Caco-2 (cell line): Measurements from ENCODE around the gene FRAS1. TPM values are rescaled to one million over a fixed set of nuclear protein-coding genes. Genes with fewer than 3 reads are reported as not detected.

Source experiments
- BruUV-seq: library from RNA; stranded (reverse); fragments of 400-500 nt; replicated peaks from 2 replicates; lab custom pipeline; 2021; lab: Mats Ljungman, UMichigan
- CTCF ChIA-PET: fragments of 300-600 bp; sonication (Branson Sonifier 250); formaldehyde crosslinking; loops from one replicate; lab custom pipeline; 2022; ENCODE audit warnings: antibody characterized with exemption; lab: Charles Lee
- POLR2A ChIA-PET: fragments of 300-600 bp; sonication (Branson Sonifier 250); formaldehyde crosslinking; loops from one replicate; lab custom pipeline; 2022; ENCODE audit warnings: antibody characterized with exemption; lab: Charles Lee
- DNase-seq, 2 experiments: peaks; one replicate each; pipeline versions ENCODE4 v3.0.0 to v3.0.0-alpha.2; 2020 to 2022
- H3K27me3 ChIP-seq: replicated peaks from 2 replicates; pipeline ENCODE4 v1.6.0; 2011; ENCODE audit warnings: low read length; ENCODE audit not compliant: control insufficient read depth, insufficient read depth
- H3K36me3 ChIP-seq: 2 replicates; pipeline ENCODE4 v1.5.1; 2011; ENCODE audit warnings: low read length; ENCODE audit not compliant: control insufficient read depth, insufficient read depth
- H3K4me1 ChIP-seq: fragments of 250-450 bp; sonication (Bioruptor Pico); 2 replicates; pipeline ENCODE4 v1.5.1; 2020; ENCODE audit warnings: mild to moderate bottlenecking
- H3K4me3 ChIP-seq: 2 replicates; pipeline ENCODE4 v1.5.1; 2011; ENCODE audit warnings: low read depth, mild to moderate bottlenecking, control low read depth, low read length
- H3K9me3 ChIP-seq: fragments of 250-450 bp; sonication (Bioruptor Pico); 2 replicates; pipeline ENCODE4 v1.5.1; 2020; ENCODE audit warnings: mild to moderate bottlenecking, moderate library complexity
- H3K27ac Mint-ChIP-seq: one replicate; pipeline ENCODE4 v1.8.0; 2022; ENCODE audit warnings: mixed read lengths; ENCODE audit not compliant: unreplicated experiment
- H3K27me3 Mint-ChIP-seq: one replicate; pipeline ENCODE4 v1.8.0; 2022; ENCODE audit warnings: mixed read lengths; ENCODE audit not compliant: insufficient read depth, unreplicated experiment
- H3K36me3 Mint-ChIP-seq: one replicate; pipeline ENCODE4 v1.8.0; 2022; ENCODE audit warnings: mild to moderate bottlenecking, mixed read lengths; ENCODE audit not compliant: insufficient read depth, unreplicated experiment
- H3K4me1 Mint-ChIP-seq: one replicate; pipeline ENCODE4 v1.8.0; 2022; ENCODE audit warnings: low read depth, mixed read lengths; ENCODE audit not compliant: unreplicated experiment
- H3K4me3 Mint-ChIP-seq: one replicate; pipeline ENCODE4 v1.8.0; 2022; ENCODE audit warnings: mild to moderate bottlenecking, moderate library complexity, mixed read lengths; ENCODE audit not compliant: unreplicated experiment
- H3K9me3 Mint-ChIP-seq: one replicate; pipeline ENCODE4 v1.8.0; 2022; ENCODE audit warnings: mixed read lengths; ENCODE audit not compliant: unreplicated experiment
- intact Hi-C: fragments of 100-400 bp; cut with micrococcal nuclease; formaldehyde crosslinking; loops from one replicate; pipeline ENCODE4 v1.10.0; 2022; ENCODE audit not compliant: unreplicated experiment
- total RNA-seq: library from RNA; stranded (reverse); gene quantifications from 2 replicates; pipeline ENCODE4 v1.2.3, GENCODE V29; 2022
- TF ChIP-seq, protein P1 (sequence below), 2 experiments: fragments of 200-600 bp in 1 of 2; IDR thresholded peaks; 1 replicate in 1 of 2; 2 replicates in 1 of 2; pipeline versions ENCODE4 v1.5.1 to v1.8.0; 2011 to 2022; ENCODE audit warnings: antibody characterized with exemption in 1 of 2, control low read depth in 1 of 2, inconsistent platforms in 1 of 2, low read depth in 1 of 2, low read length in 1 of 2, mild to moderate bottlenecking in 1 of 2, moderate library complexity in 1 of 2; ENCODE audit not compliant: insufficient read depth in 1 of 2, severe bottlenecking in 1 of 2, unreplicated experiment in 1 of 2

FRAS1 gene
- total RNA-seq, 1 experiment from 2014 or later, result 40.8 TPM

DNA sequence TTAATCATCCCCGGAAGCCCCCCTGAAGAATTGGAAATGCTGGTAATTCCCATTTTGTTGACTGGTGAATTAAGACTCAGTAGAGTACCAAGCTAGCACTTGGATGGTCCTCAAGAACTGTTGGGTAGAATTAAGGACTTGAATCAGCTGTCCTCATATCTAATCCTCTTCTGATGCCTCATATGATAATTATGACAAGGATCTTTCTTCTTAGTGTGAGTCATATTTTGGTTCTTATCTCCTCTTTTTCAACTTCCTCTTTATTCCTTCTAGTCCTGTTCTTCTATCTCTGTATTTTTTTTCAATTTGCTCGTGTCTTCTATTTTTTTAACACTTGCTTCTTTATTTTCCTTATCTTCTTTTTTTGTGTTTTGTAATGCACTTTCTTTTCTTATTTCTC, 288.1 kb downstream of the FRAS1 start:
- Mint-ChIP-seq H3K36me3 (no peaks in the 10 kb centered on the region), H3K4me3 (no peak overlapping the region), H3K4me1 (no peaks in the 10 kb centered on the region), H3K9me3 (no peaks in the 10 kb centered on the region), H3K27ac (no peak overlapping the region), H3K27me3 (no peaks in the 10 kb centered on the region)
- intact Hi-C loops, result no loop called here
- no peak overlapping the region for H3K4me3 ChIP-seq
- H3K4me1 ChIP-seq, result no peaks in the 10 kb centered on the region
- H3K9me3 ChIP-seq, result no peaks in the 10 kb centered on the region
- no peaks in the 10 kb centered on the region for H3K27me3 ChIP-seq
- BruUV-seq, result no TSS peak
- ChIA-PET POLR2A (no interaction called here), CTCF (interaction anchor here (0.7 kb wide), 1 partner anchor 489 kb away, joined by 3 read pairs; no protein-coding TSS in a partner anchor)
- DNase-seq, result no peak
- TF ChIP-seq, protein P1, sequence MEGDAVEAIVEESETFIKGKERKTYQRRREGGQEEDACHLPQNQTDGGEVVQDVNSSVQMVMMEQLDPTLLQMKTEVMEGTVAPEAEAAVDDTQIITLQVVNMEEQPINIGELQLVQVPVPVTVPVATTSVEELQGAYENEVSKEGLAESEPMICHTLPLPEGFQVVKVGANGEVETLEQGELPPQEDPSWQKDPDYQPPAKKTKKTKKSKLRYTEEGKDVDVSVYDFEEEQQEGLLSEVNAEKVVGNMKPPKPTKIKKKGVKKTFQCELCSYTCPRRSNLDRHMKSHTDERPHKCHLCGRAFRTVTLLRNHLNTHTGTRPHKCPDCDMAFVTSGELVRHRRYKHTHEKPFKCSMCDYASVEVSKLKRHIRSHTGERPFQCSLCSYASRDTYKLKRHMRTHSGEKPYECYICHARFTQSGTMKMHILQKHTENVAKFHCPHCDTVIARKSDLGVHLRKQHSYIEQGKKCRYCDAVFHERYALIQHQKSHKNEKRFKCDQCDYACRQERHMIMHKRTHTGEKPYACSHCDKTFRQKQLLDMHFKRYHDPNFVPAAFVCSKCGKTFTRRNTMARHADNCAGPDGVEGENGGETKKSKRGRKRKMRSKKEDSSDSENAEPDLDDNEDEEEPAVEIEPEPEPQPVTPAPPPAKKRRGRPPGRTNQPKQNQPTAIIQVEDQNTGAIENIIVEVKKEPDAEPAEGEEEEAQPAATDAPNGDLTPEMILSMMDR (IDR thresholded peaks at IDR 0.05; ENCODE audit: insufficient read depth in 1 of 2, low read depth in 1 of 2, low read length in 1 of 2, severe bottlenecking in 1 of 2, unreplicated experiment in 1 of 2), result no peak
- H3K36me3 ChIP-seq, result no peaks in the 10 kb centered on the region

- Mint-ChIP-seq H3K27ac (no peak overlapping the region), H3K4me3 (no peak overlapping the region), H3K36me3 (no peaks in the 10 kb centered on the region), H3K27me3 (no peaks in the 10 kb centered on the region), H3K4me1 (no peaks in the 10 kb centered on the region), H3K9me3 (no peaks in the 10 kb centered on the region)
- BruUV-seq, result no TSS peak
- TF ChIP-seq, protein P1 (IDR thresholded peaks at IDR 0.05; ENCODE audit: insufficient read depth in 1 of 2, low read depth in 1 of 2, low read length in 1 of 2, severe bottlenecking in 1 of 2, unreplicated experiment in 1 of 2), result no peak
- ChIA-PET CTCF (no interaction called here), POLR2A (no interaction called here)
- DNase-seq, result no peak
- no peaks in the 10 kb centered on the region for H3K4me1 ChIP-seq
- H3K9me3 ChIP-seq, result no peaks in the 10 kb centered on the region
- H3K36me3 ChIP-seq, result no peaks in the 10 kb centered on the region
- H3K27me3 ChIP-seq, result no peaks in the 10 kb centered on the region
- H3K4me3 ChIP-seq, result no peak overlapping the region
- intact Hi-C loops, result no loop called here
Observed at GRCh38 chr4:78346222-78346621, 289.1 kb downstream of the FRAS1 start.

DNA sequence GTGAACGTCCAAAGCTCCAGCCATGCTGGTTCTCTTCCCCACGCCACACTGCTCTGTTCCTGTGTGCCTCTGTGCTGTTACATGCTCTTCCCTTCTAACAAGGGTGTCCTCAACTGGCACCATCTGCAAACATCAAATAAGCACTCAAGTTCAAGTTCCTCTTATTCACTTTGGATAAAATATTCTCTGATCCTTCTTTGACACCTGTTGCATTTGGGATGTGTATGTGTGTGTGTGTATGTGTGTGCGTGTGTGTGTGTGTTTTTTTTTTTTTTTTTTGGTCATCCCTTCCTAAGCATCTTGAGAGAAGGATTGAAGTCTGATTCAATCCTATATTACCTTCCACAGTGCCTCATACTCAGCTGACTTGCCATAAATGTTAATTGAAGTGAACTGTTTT, 290.4 kb downstream of the FRAS1 start:
- H3K4me3 ChIP-seq, result no peak overlapping the region
- no peaks in the 10 kb centered on the region for H3K36me3 ChIP-seq
- DNase-seq, result no peak
- Mint-ChIP-seq H3K4me3 (no peak overlapping the region), H3K27ac (no peak overlapping the region), H3K4me1 (no peaks in the 10 kb centered on the region), H3K9me3 (no peaks in the 10 kb centered on the region), H3K27me3 (no peaks in the 10 kb centered on the region), H3K36me3 (no peaks in the 10 kb centered on the region)
- TF ChIP-seq, protein P1 (IDR thresholded peaks at IDR 0.05; ENCODE audit: insufficient read depth in 1 of 2, low read depth in 1 of 2, low read length in 1 of 2, severe bottlenecking in 1 of 2, unreplicated experiment in 1 of 2), result no peak
- BruUV-seq, result no TSS peak
- ChIA-PET CTCF (no interaction called here), POLR2A (no interaction called here)
- H3K9me3 ChIP-seq, result no peaks in the 10 kb centered on the region
- H3K4me1 ChIP-seq, result no peaks in the 10 kb centered on the region
- intact Hi-C loops, result no loop called here
- no peaks in the 10 kb centered on the region for H3K27me3 ChIP-seq
